Body of pancreas (tissue), 4 donors: ENCODE data around the gene SLC17A7. TPM values are rescaled to one million over a fixed set of nuclear protein-coding genes. Genes with fewer than 3 reads are reported as not detected.

Experiments
- ATAC-seq: fragments of 150-250 bp; one replicate; pipeline ENCODE4 v1.9.1; 2016
- DNase-seq, 4 donors: peaks; one replicate each; pipeline ENCODE4 v3.0.0-alpha.2; 2019
- H3K27ac ChIP-seq, 4 donors: fragments of 200-600 bp; sonication (generic); 1 replicate in 3 of 4; 2 replicates in 1 of 4; pipeline versions ENCODE4 v1.5.1 to v1.6.1; 2016 to 2019; ENCODE audit warnings: mild to moderate bottlenecking in 1 of 4, mixed read lengths in 1 of 4, moderate library complexity in 1 of 4
- H3K27me3 ChIP-seq, 2 donors: fragments of 200-600 bp; sonication (generic); one replicate each; pipeline ENCODE4 v1.6.0; 2016; ENCODE audit warnings: mild to moderate bottlenecking in 1 of 2
- H3K36me3 ChIP-seq, 2 donors: fragments of 200-600 bp; sonication (generic); replicated peaks in 1 of 2; 2 replicates each; pipeline ENCODE4 v1.5.1; 2016; ENCODE audit warnings: low read depth in 2 of 2; ENCODE audit not compliant: insufficient read depth in 1 of 2
- H3K4me1 ChIP-seq: fragments of 200-600 bp; sonication (generic); one replicate; pipeline ENCODE4 v1.6.0; 2016
- H3K4me3 ChIP-seq, 2 donors: fragments of 200-600 bp; sonication (generic); 1 replicate in 1 of 2; 2 replicates in 1 of 2; pipeline ENCODE4 v1.5.1; 2016 to 2019
- H3K9me3 ChIP-seq, 3 donors: fragments of 200-600 bp; sonication (generic); 1 replicate in 2 of 3; 2 replicates in 1 of 3; pipeline ENCODE4 v1.5.1; 2016
- CTCF ChIP-seq, 7 experiments: fragments of 450-650 bp in 4 of 7; fragments of 200-600 bp in 3 of 7; sonication (generic) in 3 of 7; IDR thresholded peaks; one replicate each; pipeline ENCODE4 v1.5.1; 2016 to 2019; ENCODE audit warnings: antibody characterized with exemption in 7 of 7
- POLR2A ChIP-seq, 3 donors: fragments of 450-650 bp; IDR thresholded peaks; one replicate each; pipeline ENCODE4 v1.6.1; 2016; ENCODE audit warnings: antibody characterized with exemption in 3 of 3, mild to moderate bottlenecking in 2 of 3
- WGBS, 2 donors: methylation state at CpG; one replicate each; pipeline ENCODE4 v1.1.5; 2017; 5-methylcytosine and 5-hydroxymethylcytosine counted together
- intact Hi-C: fragments of 100-400 bp; cut with DNase I; formaldehyde crosslinking; loops from one replicate; pipeline ENCODE4 v1.15.1; 2023
- total RNA-seq, 2 donors: library from RNA; depleted of rRNA; stranded (reverse); fragments of >200 nt; gene quantifications; one replicate each; pipeline ENCODE4 v1.1.0, GENCODE V29; 2016

The SLC17A7 gene
- total RNA-seq, 2 donors from 2014 or later = 0.26 TPM; not detected in 1

- Histone ChIP-seq H3K4me3 (no peak overlapping the region), H3K36me3 (no peaks in the 10 kb centered on the region), H3K27ac (no peak overlapping the region), H3K27me3 (no peaks in the 10 kb centered on the region), H3K4me1 (no peaks in the 10 kb centered on the region), H3K9me3 (no peaks in the 10 kb centered on the region)
- DNase-seq (no peak), ATAC-seq (no peak)
- intact Hi-C loops = no loop called here
- WGBS, 2 donors = 80 to 82% methylated on average over 1 to 7 of the region's 7 CpGs
- TF ChIP-seq POLR2A (IDR thresholded peaks at IDR 0.05) (no peak), CTCF (IDR thresholded peaks at IDR 0.05) (no peak)
These were observed 34.2 kb downstream of the SLC17A7 start for GRCh38 chr19:49407079-49407478.

- intact Hi-C loops = no loop called here
- ATAC-seq = no peak
- DNase-seq = no peak
These were observed 37.7 kb downstream of the SLC17A7 start for GRCh38 chr19:49403404-49404187.

GRCh38 chr19:49400029-49400428 is 41.3 kb downstream of the SLC17A7 start:
- intact Hi-C loops = no loop called here
- Histone ChIP-seq H3K4me3 (no peak overlapping the region), H3K36me3 (no peaks in the 10 kb centered on the region), H3K27me3 (no peaks in the 10 kb centered on the region), H3K9me3 (no peaks in the 10 kb centered on the region), H3K27ac (no peak overlapping the region), H3K4me1 (no peaks in the 10 kb centered on the region)
- 84 to 87% methylated on average over 6 of the region's 6 CpGs for WGBS, 2 donors
- TF ChIP-seq CTCF (IDR thresholded peaks at IDR 0.05) (no peak), POLR2A (IDR thresholded peaks at IDR 0.05) (no peak)
- DNase-seq (no peak), ATAC-seq (no peak)

More at GRCh38 chr19:49403404-49404187, 37.7 kb downstream of the SLC17A7 start:
- no peak overlapping the region for H3K4me3 ChIP-seq
- no peaks in the 10 kb centered on the region for H3K4me1 ChIP-seq
- H3K36me3 ChIP-seq = no peaks in the 10 kb centered on the region
- no peaks in the 10 kb centered on the region for H3K9me3 ChIP-seq
- WGBS, 2 donors = 21 to 42% methylated on average over 6 to 7 of the region's 7 CpGs
- TF ChIP-seq POLR2A (IDR thresholded peaks at IDR 0.05) (no peak), CTCF (IDR thresholded peaks at IDR 0.05) (no peak)
- H3K27ac ChIP-seq = no peak overlapping the region
- no peaks in the 10 kb centered on the region for H3K27me3 ChIP-seq

- H3K4me1 ChIP-seq = no peaks in the 10 kb centered on the region
- no peak for DNase-seq
- 86 to 92% methylated on average over 5 to 6 of the region's 6 CpGs for WGBS, 2 donors
- H3K9me3 ChIP-seq = no peaks in the 10 kb centered on the region
- TF ChIP-seq CTCF (IDR thresholded peaks at IDR 0.05) (no peak), POLR2A (IDR thresholded peaks at IDR 0.05) (no peak)
- no peak overlapping the region for H3K27ac ChIP-seq
- no peaks in the 10 kb centered on the region for H3K36me3 ChIP-seq
- H3K27me3 ChIP-seq = no peaks in the 10 kb centered on the region
- intact Hi-C loops = no loop called here
- no peak for ATAC-seq
- no peak overlapping the region for H3K4me3 ChIP-seq
These were observed 42.4 kb downstream of the SLC17A7 start for GRCh38 chr19:49398931-49399330.
